ENCODE measurements around the gene PATZ1. TPM values are rescaled to one million over a fixed set of nuclear protein-coding genes. Genes with fewer than 3 reads are reported as not detected.
"Not testable (repeated sequence)": the region's sequence is repeated elsewhere in the genome, so short reads cannot be mapped to it uniquely, and the experiment has no call there.

PATZ1 gene
- total RNA-seq, 4 donors from 2014 or later = 3.6 to 12.2 (median 8.7) TPM

GRCh38 chr22:31321421-31321820, 24.7 kb downstream of the PATZ1 start:
- Histone ChIP-seq H3K27ac (no peak overlapping the region), H3K9me3 (no peaks in the 10 kb centered on the region), H3K27me3 (no peaks in the 10 kb centered on the region), H3K36me3 (peaks cover 0 to 7% (median 3%) of the 10 kb centered on the region in 4 donors), H3K4me3 (no peak overlapping the region), H3K4me1 (no peaks in the 10 kb centered on the region)
- intact Hi-C loops (cut with DNase I; ENCODE audit: low total_unique reads) (loop anchor here (10.0 kb wide), 1 partner anchor 793 kb away; no protein-coding TSS in a partner anchor), in situ Hi-C loops (cut with MboI; ENCODE audit: low pct_ligation_motif_present in 1 of 4, low pct_unique_long_range_greater_than_20kb in 1 of 4, low sequenced_read_pairs in 3 of 4) (no loop called here)
- no peak for DNase-seq
- TF ChIP-seq EP300 (IDR thresholded peaks at IDR 0.05; ENCODE audit: low read depth) (no peak), POLR2A (IDR thresholded peaks at IDR 0.05) (no peak), POLR2AphosphoS5 (IDR thresholded peaks at IDR 0.05) (no peak)
- TF ChIP-seq, protein P1, sequence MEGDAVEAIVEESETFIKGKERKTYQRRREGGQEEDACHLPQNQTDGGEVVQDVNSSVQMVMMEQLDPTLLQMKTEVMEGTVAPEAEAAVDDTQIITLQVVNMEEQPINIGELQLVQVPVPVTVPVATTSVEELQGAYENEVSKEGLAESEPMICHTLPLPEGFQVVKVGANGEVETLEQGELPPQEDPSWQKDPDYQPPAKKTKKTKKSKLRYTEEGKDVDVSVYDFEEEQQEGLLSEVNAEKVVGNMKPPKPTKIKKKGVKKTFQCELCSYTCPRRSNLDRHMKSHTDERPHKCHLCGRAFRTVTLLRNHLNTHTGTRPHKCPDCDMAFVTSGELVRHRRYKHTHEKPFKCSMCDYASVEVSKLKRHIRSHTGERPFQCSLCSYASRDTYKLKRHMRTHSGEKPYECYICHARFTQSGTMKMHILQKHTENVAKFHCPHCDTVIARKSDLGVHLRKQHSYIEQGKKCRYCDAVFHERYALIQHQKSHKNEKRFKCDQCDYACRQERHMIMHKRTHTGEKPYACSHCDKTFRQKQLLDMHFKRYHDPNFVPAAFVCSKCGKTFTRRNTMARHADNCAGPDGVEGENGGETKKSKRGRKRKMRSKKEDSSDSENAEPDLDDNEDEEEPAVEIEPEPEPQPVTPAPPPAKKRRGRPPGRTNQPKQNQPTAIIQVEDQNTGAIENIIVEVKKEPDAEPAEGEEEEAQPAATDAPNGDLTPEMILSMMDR (IDR thresholded peaks at IDR 0.05) = no peak
- 87 to 100% methylated on average over 1 to 4 of the region's 4 CpGs for WGBS, 2 donors (ENCODE audit: low coverage in 1 of 2)

GRCh38 chr22:31314220-31314619, 31.9 kb downstream of the PATZ1 start:
- Histone ChIP-seq H3K4me1 (peaks cover 3 to 13% (median 7%) of the 10 kb centered on the region in 4 donors), H3K27ac (peak overlapping the region in 1 of 4 donors; percentile 69)
- in situ Hi-C loops (cut with MboI; ENCODE audit: low pct_ligation_motif_present in 1 of 4, low pct_unique_long_range_greater_than_20kb in 1 of 4, low sequenced_read_pairs in 3 of 4); DNase-seq; intact Hi-C loops (cut with DNase I; ENCODE audit: low total_unique reads); H3K27me3 ChIP-seq; H3K36me3 ChIP-seq; H3K4me3 ChIP-seq; H3K9me3 ChIP-seq: not testable (repeated sequence)
- 97% methylated on average over 1 of the region's 1 CpG; no CpG with 5 or more reads in 1 of the 2 donors for WGBS, 2 donors (ENCODE audit: low coverage in 1 of 2)

GRCh38 chr22:31313366-31314147, 32.6 kb downstream of the PATZ1 start:
- in situ Hi-C loops (cut with MboI; ENCODE audit: low pct_ligation_motif_present in 1 of 4, low pct_unique_long_range_greater_than_20kb in 1 of 4, low sequenced_read_pairs in 3 of 4) (no loop called here), intact Hi-C loops (cut with DNase I; ENCODE audit: low total_unique reads) (no loop called here)
- Histone ChIP-seq H3K9me3 (peaks cover 0 to 7% of the 10 kb centered on the region in 2 donors), H3K27me3 (no peaks in the 10 kb centered on the region), H3K27ac (peak overlapping the region; percentile 60 to 69 (median 66)), H3K4me3 (no peak overlapping the region), H3K36me3 (no peaks in the 10 kb centered on the region), H3K4me1 (peaks cover 3 to 13% (median 7%) of the 10 kb centered on the region in 4 donors)
- WGBS, 2 donors (ENCODE audit: low coverage in 1 of 2) = 23% methylated on average over 6 of the region's 6 CpGs; no CpG with 5 or more reads in 1 of the 2 donors
- TF ChIP-seq, protein P1 (IDR thresholded peaks at IDR 0.05) = peak; percentile 80 to 92 (median 90)
- peak in 2 of 3 donors; percentile 13 to 63 for TF ChIP-seq POLR2AphosphoS5 (IDR thresholded peaks at IDR 0.05)
- no peak for TF ChIP-seq POLR2A (IDR thresholded peaks at IDR 0.05)
- peak; percentile 85 for DNase-seq

GRCh38 chr22:31308181-31308580, 38.0 kb downstream of the PATZ1 start:
- in situ Hi-C loops (cut with MboI; ENCODE audit: low pct_ligation_motif_present in 1 of 4, low pct_unique_long_range_greater_than_20kb in 1 of 4, low sequenced_read_pairs in 3 of 4) = no loop called here
- Histone ChIP-seq H3K27me3 (no peaks in the 10 kb centered on the region), H3K4me1 (peaks cover 0 to 4% (median 3%) of the 10 kb centered on the region in 4 donors), H3K9me3 (no peaks in the 10 kb centered on the region), H3K36me3 (no peaks in the 10 kb centered on the region), H3K4me3 (no peak overlapping the region), H3K27ac (no peak overlapping the region)
- no peak for DNase-seq
- no peak for TF ChIP-seq POLR2A (IDR thresholded peaks at IDR 0.05)
- no peak for TF ChIP-seq POLR2AphosphoS5 (IDR thresholded peaks at IDR 0.05)
- TF ChIP-seq EP300 (IDR thresholded peaks at IDR 0.05; ENCODE audit: low read depth) = no peak
- TF ChIP-seq, protein P1 (IDR thresholded peaks at IDR 0.05) = no peak
- intact Hi-C loops (cut with DNase I; ENCODE audit: low total_unique reads) = no loop called here

Measured in transverse colon (tissue), 4 donors.